Osteoblast (primary cell): ENCODE measurements around the gene PLAU. TPM values are rescaled to one million over a fixed set of nuclear protein-coding genes. Genes with fewer than 3 reads are reported as not detected.
"Not testable (repeated sequence)": the region's sequence is repeated elsewhere in the genome, so short reads cannot be mapped to it uniquely, and the experiment has no call there.

Source experiments
- DNase-seq: peaks from one replicate; pipeline ENCODE4 v3.0.0; 2011; ENCODE audit warnings: low spot score, mixed read lengths; ENCODE audit not compliant: insufficient read length; ENCODE audit errors: missing footprints
- H2AFZ ChIP-seq: 2 replicates; pipeline ENCODE4 v1.6.0; 2011; ENCODE audit warnings: mild to moderate bottlenecking, low read length
- H3K27ac ChIP-seq: 2 replicates; pipeline ENCODE4 v1.5.1; 2011; ENCODE audit warnings: mild to moderate bottlenecking, low read depth, low read length, moderate library complexity
- H3K27me3 ChIP-seq: 2 replicates; pipeline ENCODE4 v1.6.0; 2012; ENCODE audit warnings: mild to moderate bottlenecking, control low read depth, inconsistent platforms, low read length, moderate library complexity; ENCODE audit not compliant: insufficient read depth
- H3K36me3 ChIP-seq: 2 replicates; pipeline ENCODE4 v1.5.1; 2011; ENCODE audit warnings: mild to moderate bottlenecking, low read length, control low read depth, moderate library complexity; ENCODE audit not compliant: insufficient read depth
- H3K4me1 ChIP-seq: 2 replicates; pipeline ENCODE4 v1.5.1; 2011; ENCODE audit warnings: mild to moderate bottlenecking, low read length, control low read depth, moderate library complexity; ENCODE audit not compliant: insufficient read depth
- H3K4me2 ChIP-seq: 2 replicates; pipeline ENCODE4 v1.6.0; 2011; ENCODE audit warnings: mild to moderate bottlenecking, low read length; ENCODE audit not compliant: insufficient read depth
- H3K4me3 ChIP-seq: fragments of 200-600 bp; sonication (generic); 3 replicates; pipeline ENCODE4 v1.5.1; 2012; ENCODE audit warnings: mild to moderate bottlenecking, low read length, inconsistent platforms; ENCODE audit not compliant: insufficient read depth
- H3K79me2 ChIP-seq: 2 replicates; pipeline ENCODE4 v1.6.0; 2012; ENCODE audit warnings: mild to moderate bottlenecking, low read length, control low read depth, inconsistent platforms; ENCODE audit not compliant: insufficient read depth
- H3K9me3 ChIP-seq: 2 replicates; pipeline ENCODE4 v1.5.1; 2011; ENCODE audit warnings: low read depth, low read length, control low read depth
- H4K20me1 ChIP-seq: 2 replicates; pipeline ENCODE4 v1.6.0; 2012; ENCODE audit warnings: mild to moderate bottlenecking, low read length, control low read depth; ENCODE audit not compliant: insufficient read depth
- CTCF ChIP-seq: IDR thresholded peaks from 2 replicates; pipeline ENCODE4 v1.5.1; 2011; ENCODE audit warnings: mild to moderate bottlenecking, low read depth, low read length, moderate library complexity; ENCODE audit errors: extremely low read depth
- total RNA-seq: library from RNA; depleted of rRNA; stranded (reverse); fragments of >200 nt; gene quantifications from 2 replicates; pipeline ENCODE4 v1.2.3, GENCODE V29; 2012

PLAU gene
- total RNA-seq, 1 donor, result 27.9 TPM

- DNase-seq, result no peak
- Histone ChIP-seq H3K36me3 (no peaks in the 10 kb centered on the region), H3K4me3 (no peak overlapping the region), H4K20me1 (no peaks in the 10 kb centered on the region), H3K27ac (no peak overlapping the region), H3K79me2 (no peaks in the 10 kb centered on the region), H2AFZ (no peak overlapping the region), H3K27me3 (no peaks in the 10 kb centered on the region), H3K9me3 (no peaks in the 10 kb centered on the region), H3K4me1 (peaks cover 35% of the 10 kb centered on the region), H3K4me2 (no peak overlapping the region)
- TF ChIP-seq CTCF, result no peak
Observed at GRCh38 chr10:73964743-73965142, 53.8 kb downstream of the PLAU start.

- Histone ChIP-seq H3K4me3 (peak overlapping the region; percentile 55), H3K27ac (peak overlapping the region; percentile 84), H2AFZ (peak overlapping the region; percentile 90), H3K4me2 (peak overlapping the region; percentile 87), H3K4me1 (peaks cover 28% of the 10 kb centered on the region)
- H3K79me2 ChIP-seq, H4K20me1 ChIP-seq, H3K9me3 ChIP-seq, H3K36me3 ChIP-seq, DNase-seq, H3K27me3 ChIP-seq: not testable (repeated sequence)
Observed at GRCh38 chr10:73965267-73965889, 54.4 kb downstream of the PLAU start.

GRCh38 chr10:73965890-73966768 lies 55.2 kb downstream of the PLAU start:
- H3K4me3 ChIP-seq, result peak overlapping the region; percentile 55
- TF ChIP-seq CTCF, result no peak

GRCh38 chr10:73967022-73967429 lies 56.1 kb downstream of the PLAU start:
- peak; percentile 31 for DNase-seq
- no peaks in the 10 kb centered on the region for H4K20me1 ChIP-seq
- H3K4me3 ChIP-seq, result no peak overlapping the region
- no peaks in the 10 kb centered on the region for H3K9me3 ChIP-seq
- no peaks in the 10 kb centered on the region for H3K79me2 ChIP-seq
- H3K27ac ChIP-seq, result peak overlapping the region; percentile 84
- no peak overlapping the region for H3K4me2 ChIP-seq
- no peak for TF ChIP-seq CTCF
- no peak overlapping the region for H2AFZ ChIP-seq
- H3K4me1 ChIP-seq, result peaks cover 26% of the 10 kb centered on the region
- H3K36me3 ChIP-seq, result no peaks in the 10 kb centered on the region
- H3K27me3 ChIP-seq, result no peaks in the 10 kb centered on the region

More at GRCh38 chr10:73965890-73966768, 55.2 kb downstream of the PLAU start:
- Histone ChIP-seq H3K36me3 (no peaks in the 10 kb centered on the region), H3K9me3 (no peaks in the 10 kb centered on the region), H3K27me3 (no peaks in the 10 kb centered on the region), H3K4me1 (peaks cover 26% of the 10 kb centered on the region), H2AFZ (peak overlapping the region; percentile 90), H3K27ac (peak overlapping the region; percentile 84), H3K79me2 (no peaks in the 10 kb centered on the region), H4K20me1 (no peaks in the 10 kb centered on the region), H3K4me2 (peak overlapping the region; percentile 87)
- DNase-seq, result peak; percentile 91

Other genes starting within 250 kb of the PLAU start
- 3.5 and 4.0 TPM in 2 replicates for gene AGAP5, start 213.0 kb upstream of the PLAU start, total RNA-seq
- gene SEC24C, start 166.8 kb upstream of the PLAU start, total RNA-seq, result 28.3 and 28.6 TPM in 2 replicates
- 11.2 and 12.7 TPM in 2 replicates for gene CHCHD1, start 129.1 kb upstream of the PLAU start, total RNA-seq
- gene ZSWIM8, start 125.5 kb upstream of the PLAU start, total RNA-seq, result 63.1 and 76.7 TPM in 2 replicates
- 30.4 and 35.8 TPM in 2 replicates for gene NDST2, start 99.5 kb upstream of the PLAU start, total RNA-seq
- 22.4 and 28.3 TPM in 2 replicates for gene CAMK2G, start 36.6 kb upstream of the PLAU start, total RNA-seq
- 169 and 201 TPM in 2 replicates for gene VCL, start 87.0 kb downstream of the PLAU start, total RNA-seq
- gene AP3M1, start 239.7 kb downstream of the PLAU start, total RNA-seq, result 35.8 and 37.7 TPM in 2 replicates
- gene ADK, start 240.1 kb downstream of the PLAU start, total RNA-seq, result 34.0 and 46.3 TPM in 2 replicates